Activated naive CD4-positive, alpha-beta T cell (primary cell): ENCODE data around the gene MRPL14.
"Not testable (repeated sequence)": the region's sequence is repeated elsewhere in the genome, so short reads cannot be mapped to it uniquely, and the experiment has no call there.

Source experiments
- DNase-seq, 4 experiments: peaks; one replicate each; lab custom pipeline; 2025; lab: John Stamatoyannopoulos, UW

The MRPL14 gene

DNA sequence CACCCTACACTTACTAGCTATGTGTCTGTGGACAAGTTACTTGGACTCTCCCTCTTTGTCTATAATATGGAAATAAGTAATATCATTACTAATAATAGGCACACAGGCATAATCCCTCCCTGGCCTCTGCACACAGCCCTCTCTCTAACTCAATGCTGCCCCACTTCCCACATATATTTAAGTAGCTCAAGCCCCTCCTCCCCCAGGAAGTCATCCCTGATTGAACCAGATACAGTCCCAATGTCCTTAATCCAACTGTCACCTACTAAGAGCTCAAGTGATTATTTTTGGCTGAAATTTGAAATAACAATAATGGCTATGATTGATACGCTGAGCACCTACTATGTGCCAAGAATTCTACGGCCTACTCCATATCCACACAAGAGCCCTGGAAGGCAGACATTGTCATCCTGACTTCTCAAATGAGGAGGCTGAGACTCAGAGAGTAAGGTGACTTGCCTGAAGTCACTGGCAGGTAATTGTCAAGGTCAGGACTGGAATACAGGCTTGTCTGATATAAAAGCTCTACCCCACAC lies 29.4 kb downstream of the MRPL14 start:
- no peak for DNase-seq

DNA sequence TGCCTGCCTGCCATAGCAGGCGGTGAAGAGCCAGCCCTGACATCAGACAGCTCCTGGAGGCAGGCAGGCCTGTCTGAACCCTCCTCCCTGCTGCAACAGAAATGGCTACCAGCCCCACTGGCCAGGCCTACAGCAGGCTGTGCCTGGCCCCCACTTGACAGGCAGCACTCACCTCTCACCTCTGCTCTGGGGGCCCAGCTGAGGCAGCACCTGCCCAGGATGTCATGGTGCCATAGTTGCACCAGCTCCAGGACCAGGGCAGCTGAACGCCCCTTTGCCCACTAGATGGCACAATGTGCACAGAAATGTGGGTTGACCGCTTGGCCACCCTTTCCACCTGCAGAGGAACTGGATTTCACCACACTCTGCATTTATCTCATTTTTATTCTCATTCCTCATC lies 30.6 kb downstream of the MRPL14 start:
- peak; percentile 10 to 60 (median 42) for DNase-seq

DNA sequence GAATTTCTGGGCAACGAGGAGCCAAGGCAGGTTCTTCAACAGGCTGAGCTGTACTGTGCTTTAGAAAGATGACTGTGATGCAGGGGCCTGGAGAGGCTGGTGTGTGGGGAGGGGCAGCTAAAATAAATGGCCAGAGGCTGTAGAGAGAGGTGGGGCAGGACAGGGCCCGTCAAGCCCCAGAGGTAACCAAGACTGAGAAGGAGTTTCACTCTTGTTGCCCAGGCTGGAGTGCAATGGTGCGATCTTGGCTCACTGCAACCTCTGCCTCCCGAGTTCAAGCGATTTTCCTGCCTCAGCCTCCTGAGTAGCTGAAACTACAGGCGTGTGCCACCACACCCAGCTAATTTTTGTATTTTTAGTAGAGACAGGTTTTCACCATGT lies 32.0 kb downstream of the MRPL14 start:
- not testable (repeated sequence) for DNase-seq

DNA sequence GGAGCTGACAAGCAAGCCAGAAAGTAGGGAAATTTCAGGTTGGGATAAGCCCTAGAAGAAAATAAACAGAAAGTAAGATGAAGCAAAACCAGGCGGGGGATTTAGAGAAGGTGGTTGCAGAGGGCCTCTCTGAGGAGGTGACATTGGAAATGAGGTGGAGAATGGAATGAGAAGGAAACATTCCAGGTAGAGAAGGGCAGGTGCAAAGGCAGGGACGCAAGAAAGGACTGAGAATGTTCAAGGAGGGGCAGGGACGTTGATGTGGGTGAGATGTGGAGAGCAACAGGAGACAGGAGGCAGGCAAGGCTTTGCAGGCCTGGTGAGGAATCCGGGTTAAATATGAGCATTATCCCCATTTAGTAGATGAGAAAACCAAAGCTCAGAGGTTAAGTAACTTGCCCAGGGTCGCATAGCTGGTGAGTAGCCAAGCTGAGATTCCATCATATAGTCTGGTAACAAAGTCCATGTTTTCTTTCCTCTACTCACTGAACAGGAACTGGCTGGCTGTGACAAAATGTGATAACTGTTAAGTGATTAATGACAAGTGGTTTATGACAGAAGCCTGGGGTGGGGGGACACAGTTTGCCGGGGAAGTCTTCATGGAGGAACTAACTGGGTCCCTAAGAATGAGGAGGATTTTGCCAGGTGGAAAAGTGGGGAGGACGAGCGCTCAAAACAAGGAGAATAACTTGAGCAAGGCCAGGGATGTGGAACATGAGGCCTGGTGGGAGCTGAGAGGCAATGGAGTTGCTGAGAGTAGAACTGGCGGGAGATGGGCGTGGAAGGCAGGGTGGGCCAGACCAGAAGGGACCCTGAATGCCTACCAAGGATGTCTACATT lies 32.6 kb downstream of the MRPL14 start:
- no peak for DNase-seq

DNA sequence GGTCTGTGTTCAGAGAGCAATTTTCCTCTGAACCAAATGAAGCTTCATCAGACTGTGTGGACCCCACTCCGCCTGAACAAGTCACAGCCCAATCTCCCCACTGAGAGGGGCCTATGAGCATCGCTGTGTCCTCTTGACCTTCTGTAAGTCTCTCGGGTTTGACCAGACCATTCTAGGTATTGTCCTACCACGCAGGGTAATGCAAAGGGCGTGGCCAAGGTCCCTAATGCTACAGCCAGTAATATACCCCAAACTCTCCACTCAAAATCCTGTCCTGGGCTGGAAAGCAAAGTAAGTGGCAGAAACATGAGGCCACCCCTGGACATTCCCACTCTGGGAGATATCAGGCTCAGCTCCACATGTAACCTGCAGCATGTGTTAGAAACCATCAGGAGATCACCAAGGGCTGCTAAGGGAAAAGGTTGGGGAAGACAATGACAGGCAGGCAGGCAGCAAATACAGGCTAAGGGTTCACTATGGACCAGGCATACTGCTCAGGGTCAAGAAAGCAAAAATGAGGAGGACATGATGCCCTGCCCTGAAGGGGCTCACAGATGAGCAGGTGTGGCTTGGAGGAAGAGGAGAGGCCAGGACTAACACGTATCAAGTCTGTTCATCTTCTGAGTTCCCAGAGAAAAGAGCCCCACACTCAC lies 33.4 kb downstream of the MRPL14 start:
- no peak for DNase-seq

DNA sequence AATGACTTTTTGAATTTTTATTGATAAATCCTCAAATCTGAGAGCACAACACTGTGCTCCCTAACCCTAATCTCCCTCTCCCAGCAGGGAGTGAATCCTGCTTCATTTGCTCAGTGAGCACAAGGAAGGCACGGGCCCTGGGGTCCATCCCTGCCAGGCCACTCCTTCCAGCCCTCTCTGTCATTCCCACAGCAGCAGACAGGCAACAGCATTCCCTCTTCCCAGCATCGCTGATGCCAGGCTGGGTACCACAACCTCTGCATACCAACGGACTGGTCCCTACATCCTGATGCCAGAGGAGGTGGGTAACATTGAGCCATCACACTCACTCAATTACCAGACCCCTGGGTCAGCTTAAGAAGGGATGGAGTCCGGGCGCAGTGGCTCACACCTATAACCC lies 34.2 kb downstream of the MRPL14 start:
- DNase-seq = no peak

DNA sequence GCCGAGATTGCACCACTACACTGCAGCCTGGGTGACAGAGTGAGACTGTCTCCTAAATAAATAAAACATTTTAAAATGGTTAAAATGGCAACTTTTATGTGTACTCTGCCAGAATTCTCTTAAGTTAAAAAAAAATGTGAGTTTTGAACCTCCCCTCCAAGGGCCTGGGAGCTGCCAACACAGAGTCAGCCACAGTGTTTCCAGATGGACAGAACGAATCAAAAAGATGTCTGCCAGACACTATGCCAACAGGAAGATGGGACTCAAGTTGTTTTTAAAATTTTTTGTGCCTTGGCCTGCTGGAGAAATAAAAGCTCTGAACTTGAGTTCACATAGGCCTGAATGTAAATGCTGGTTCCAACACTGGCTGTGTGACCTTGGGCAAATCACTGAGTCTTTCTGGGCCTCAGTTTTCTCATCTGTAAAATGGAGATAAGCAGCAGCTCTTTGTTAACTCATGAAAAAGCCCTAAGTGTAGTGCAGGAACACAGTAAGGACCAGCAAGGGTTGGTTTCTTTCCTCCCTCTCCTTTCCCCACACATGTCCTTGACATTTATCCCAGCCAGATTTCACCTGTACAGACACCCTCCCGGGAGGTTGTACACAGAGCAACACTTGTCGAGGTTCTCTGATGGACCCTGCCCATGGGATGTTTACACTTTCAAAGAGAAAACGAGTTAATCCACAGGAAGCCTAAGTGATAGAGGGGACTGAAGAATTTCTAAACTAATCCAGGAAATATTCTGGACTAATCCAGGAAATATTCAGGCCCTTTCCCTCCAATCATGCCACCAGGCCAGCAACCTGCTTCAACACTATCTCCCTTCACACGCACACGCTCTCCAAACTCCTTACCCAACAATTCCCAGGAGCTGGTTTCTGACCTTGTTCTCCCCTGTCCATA lies 35.0 kb downstream of the MRPL14 start:
- DNase-seq = no peak

DNA sequence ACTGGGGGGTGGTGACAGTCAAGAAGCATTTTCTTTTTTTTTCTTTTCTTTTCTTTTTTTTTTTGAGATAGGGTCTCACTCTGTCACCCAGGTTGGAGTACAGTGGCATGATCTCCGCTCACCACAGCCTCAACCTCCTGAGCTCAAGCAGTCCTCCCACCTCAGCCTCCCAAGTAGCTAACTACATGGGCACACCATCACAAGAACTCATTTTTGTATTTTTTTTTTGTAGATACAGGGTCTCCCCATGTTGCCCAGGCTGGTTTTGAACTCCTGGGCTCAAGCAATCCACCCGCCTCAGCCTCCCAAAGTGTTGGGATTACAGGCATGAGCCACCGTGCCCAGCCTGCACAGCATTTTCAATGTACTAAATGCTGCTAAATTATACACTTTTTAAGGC lies 35.9 kb downstream of the MRPL14 start:
- DNase-seq = not testable (repeated sequence)

DNA sequence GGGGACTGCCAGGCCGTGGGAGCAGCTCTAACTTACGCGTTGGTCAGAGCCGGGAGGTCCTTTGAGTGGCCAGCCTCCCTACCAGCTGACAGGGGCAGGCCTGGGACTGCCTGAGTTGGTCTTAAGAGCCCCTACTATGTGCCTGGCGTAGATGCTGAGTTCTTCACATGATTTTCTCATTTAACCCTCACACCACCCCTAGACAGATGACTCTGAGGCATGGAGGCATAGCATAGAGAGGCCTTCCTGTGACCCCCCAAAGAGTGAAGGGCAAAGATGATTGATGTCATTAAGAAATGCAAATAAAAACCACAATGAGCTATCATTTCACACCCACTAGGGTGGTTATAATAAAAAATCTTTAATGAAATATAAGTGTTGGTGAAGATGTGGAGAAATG lies 36.8 kb downstream of the MRPL14 start:
- DNase-seq = no peak

DNA sequence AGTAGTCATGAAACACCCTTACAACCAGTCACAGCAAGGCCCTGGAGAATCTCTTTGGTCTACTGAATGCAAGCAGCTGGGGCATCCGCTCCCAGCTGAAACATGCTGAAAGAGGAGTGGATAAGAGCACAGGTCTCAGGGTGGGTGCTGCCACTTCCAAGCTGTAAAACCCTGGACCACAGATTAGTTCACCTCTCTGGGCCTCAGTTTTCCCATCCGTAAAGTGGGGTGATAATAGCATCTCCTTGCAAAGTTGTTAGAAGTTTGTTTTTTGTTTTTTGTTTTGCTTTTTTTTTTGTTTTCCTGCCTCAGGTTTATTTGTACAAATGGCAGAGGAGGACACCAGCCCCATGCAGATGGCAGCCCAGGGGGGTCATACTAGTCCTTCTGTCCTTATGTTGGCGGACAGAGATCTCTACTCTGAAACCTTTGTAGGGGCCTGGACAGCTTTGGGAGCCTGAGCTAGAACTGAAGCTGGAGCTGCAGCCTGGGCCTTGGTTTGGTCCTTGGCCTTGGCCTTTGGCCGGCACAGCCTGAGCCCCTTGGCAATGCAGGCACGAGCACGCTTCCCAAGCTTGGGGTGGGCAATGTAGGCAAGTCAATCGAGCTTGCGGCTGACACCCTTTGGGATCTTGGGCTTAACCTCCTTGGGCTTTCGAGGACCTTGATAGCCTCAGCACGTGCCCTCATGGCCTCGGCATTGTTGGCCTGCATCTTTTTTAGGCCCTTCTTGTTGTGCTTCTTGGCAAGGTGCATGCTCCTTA lies 38.2 kb downstream of the MRPL14 start:
- DNase-seq = no peak

DNA sequence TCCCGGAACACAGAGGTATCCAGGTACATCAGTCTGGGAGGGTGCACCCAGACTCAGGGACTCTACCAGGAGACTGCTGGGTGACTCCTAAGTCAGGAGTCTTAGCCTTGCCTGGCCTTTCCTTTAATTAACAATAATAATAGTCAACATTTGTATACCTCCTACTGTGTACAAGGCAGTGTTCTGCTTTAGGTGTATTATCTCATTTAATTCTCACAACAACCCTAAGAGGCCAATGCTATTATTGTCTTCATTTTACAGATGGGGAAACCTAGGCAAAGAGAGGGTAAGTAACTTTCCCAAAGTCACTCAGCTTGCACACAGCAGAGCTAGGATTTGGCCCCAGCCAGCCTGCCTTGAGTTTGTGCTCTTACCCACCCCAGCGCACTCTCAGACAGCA lies 39.6 kb downstream of the MRPL14 start:
- DNase-seq = no peak

DNA sequence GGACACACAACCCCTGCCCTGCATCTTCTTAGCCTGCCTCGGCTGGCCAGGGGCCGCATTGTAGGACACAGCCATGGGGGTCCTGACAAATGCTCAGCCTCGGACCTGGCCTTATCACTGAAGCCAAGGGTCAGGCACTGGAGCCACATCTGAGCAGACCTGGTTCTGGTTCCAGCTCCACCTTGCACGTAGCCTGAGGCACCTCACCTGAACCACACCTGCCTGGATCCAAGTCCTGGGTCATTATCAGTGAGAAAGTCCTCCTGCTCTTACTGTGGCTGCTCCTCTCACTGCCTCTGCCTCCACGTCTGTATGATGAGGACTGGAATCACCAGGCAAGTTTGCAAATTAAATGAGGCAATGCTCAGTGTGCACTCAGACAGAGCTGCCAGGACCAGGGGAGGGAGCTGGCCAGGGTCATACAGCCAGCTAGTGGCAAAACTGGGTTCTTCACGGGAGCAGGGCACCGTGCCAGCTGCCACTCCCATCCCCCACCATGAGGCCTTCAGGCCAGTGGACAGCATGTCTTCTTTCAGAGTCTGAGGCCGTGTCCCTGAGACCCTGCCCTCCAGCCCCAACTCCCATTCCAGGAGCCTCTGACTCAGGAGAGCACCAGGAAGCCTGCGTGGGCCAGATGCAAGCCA lies 40.2 kb downstream of the MRPL14 start:
- DNase-seq = no peak

DNA sequence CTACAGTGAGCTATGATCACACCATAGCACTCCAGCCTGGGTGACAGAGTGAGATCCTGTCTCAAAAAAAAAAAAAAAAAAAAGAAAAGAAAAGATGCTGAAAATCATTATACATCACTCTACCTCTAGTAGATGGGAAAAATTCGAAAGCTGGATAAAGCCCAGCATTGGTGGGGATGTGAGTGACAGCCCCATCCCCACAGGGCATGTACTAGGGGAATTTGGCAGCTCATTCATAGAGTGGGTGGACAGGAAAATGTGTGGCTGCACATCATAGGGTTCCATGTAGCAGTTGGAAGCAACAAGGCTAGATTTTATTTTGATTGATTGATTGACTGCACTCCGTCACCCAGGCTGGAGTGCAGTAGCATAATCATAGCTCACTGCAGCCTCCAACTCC lies 42.0 kb downstream of the MRPL14 start:
- DNase-seq = no peak

DNA sequence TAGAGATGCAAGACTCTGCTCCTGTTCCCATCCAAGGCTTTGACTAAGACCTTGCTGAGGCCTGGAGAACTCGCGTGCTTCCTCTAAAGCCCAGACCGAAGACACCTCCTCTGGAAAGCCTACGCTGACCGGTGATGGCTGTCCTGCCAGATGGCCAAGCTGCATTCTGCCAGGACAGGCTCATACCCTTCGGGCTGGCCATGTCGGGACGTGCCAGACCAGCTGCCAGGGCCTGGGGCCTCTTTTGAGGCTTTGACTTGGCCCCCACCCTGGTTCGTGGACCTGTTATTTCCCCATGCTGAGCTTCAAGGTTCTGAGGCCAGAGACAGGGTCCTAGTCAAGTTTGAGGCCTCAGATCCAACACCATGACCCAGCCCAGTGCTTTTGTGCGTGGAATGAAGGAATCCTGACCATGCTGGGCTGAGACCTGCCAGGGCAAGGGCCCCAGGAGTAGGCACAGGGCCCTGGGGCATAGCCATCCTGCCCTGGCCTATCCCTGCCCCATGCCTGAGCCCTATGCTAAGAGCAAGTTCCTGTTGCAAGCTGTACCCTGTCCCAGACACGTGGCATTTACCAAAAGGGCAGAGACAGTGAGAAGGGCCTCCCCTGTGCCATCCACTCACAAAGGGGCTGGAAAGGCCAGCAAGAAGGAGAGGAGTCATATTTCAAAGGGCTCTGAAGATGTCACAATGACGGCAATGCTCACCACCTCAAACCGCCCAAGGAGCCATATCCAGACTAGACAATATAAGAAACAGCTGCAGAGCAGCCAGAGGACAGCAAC lies 42.8 kb downstream of the MRPL14 start:
- no peak for DNase-seq

DNA sequence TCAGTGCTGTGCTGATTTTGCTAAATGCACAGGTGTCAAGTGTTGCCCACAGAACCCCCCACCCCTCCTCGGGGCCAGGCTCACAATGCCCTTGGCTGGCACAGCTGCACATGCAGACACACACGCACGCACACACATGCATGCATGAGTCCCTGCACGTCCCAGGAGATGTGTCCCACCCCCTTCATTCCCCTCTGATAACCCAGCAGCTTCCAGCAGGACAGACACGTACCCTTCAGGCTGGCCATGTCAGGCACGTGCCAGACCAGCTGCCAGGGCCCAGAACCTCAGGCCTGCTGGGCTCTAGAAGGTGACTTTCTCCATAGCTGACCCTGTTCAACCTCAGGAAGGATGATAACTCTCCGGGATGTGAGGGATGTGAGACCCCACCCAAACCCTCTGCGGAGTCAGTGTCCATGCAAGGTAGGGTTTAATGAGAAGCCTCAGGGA lies 44.4 kb downstream of the MRPL14 start:
- no peak for DNase-seq

DNA sequence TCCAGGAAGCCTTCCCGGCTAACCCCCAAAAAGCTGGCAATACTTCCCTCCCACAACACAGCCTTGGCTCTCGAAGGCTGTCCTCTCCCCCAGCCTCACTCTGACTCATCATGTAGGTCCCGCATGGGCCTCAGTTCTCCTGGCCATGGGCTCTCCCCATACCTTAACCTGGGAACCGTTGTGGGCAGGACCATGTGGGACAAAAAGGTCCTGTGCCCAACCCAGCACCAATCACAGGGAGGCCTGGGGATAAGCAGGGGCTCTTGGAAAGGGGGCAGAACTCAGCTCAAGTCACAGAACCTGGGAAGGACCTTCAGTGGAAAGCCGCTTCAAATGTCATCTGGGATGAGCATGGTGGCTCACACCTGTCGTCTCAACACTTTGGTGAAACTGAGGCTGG lies 45.5 kb downstream of the MRPL14 start:
- DNase-seq = no peak

DNA sequence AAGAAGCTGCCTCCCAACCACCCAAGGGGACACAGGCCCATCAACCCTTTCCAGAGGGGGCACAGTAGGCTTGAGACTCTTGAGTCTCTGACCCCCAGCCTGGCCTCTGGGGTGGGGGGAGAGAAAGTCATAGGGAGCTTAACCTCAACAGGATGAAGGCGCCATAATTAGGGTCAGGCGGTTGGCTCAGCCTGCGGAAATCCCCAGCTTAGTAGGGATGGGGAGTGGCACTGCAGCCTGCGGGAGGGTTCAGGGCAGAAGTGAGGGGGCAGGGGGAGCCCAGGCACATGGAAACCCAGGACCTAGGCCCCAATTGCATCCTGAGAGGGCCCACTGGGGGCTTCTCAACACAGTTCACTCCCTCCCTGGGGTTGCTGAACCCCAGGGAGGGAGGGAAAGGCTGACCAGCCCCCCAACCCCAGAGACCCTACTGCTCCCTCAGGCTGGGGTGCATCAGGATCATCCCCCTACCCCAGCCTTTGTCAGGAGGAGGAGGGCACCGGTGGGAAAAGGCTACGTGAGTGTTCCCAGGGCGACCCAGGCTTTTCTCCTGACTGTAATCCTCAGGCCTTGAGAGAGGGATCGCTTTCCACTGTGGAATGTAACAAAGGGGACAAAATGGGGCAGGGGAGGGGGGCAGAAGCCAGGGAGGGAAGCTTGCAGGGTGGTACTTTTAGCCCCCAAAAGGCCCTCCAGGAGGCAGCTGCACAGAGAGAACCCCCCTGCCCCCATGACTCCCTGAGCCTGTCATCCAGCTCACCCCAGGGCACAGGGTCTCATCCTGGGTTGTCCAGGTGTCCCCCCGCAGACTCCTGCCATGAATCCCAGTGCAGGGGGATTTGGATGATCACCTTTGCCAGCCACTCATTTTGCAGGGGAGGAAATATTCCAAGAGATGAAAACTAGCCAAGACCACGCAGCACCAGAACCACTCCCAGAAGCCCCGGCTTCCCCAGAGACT lies 46.4 kb downstream of the MRPL14 start:
- no peak for DNase-seq

DNA sequence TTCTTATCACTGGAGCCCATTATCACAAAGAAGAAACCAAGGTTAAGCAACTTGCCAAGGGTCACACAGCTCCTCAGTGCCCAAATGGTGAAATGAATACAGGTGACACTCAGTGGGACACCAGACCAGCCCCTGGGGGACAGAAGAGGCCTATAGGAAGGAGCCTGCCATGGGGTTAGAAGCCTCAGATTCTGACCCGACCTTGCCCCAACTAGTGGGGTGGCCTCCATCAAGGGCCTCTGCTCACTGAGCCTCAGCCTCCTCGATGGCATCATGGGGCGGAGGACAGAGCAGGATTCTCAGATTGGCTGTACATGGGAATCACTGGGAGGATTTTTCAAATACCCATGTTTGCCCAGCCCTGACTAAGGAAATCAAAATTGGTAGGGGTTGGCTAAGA lies 47.6 kb downstream of the MRPL14 start:
- DNase-seq = no peak
